ENCODE data around the gene CD58. TPM values are rescaled to one million over a fixed set of nuclear protein-coding genes. Genes with fewer than 3 reads are reported as not detected.

Gene CD58
- polyA plus RNA-seq, 1 donor (not counting 4 experiments of a cell fraction or from before 2014, with no cell fraction given) = 38.6 TPM

DNA sequence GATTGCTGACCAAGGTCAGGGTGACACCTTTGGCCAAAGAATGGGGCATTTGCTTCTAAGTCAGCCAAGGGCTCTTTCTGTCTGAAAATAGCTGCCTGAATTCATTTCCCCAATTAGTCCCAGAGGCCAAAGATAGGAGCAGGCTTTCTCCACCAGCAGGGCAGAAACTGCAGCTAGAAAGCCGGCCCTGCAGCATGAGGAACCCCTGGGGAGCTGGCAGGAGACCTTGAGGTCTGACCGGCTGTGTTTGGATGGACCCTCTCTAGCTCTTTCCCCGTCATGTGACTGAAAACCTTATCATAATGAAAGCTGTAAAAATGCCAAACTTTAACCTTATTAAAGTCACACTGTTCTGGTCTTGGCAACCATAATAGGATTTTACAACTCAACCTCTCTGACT lies 93.4 kb downstream of the CD58 start:
- dilution Hi-C loops (cut with MboI; ENCODE audit: extremely low pct_ligation_motif_present, low sequenced_read_pairs) = no loop called here
- Histone ChIP-seq H3K4me3 (ENCODE audit: control insufficient read depth in 2 of 3, extremely low read depth in 1 of 3, insufficient read depth in 2 of 3, low read depth in 1 of 3, low read length in 3 of 3) (no peak overlapping the region), H3K9ac (ENCODE audit: control insufficient read depth, extremely low read depth, insufficient read depth, low read length) (no peak overlapping the region), H3K27ac (ENCODE audit: control insufficient read depth, insufficient read depth, low read length) (no peak overlapping the region), H3K79me2 (ENCODE audit: control insufficient read depth, insufficient read depth, low read length) (no peaks in the 10 kb centered on the region), H2AFZ (ENCODE audit: control insufficient read depth, low read length) (no peak overlapping the region), H3K4me2 (ENCODE audit: control insufficient read depth, extremely low read depth, insufficient read depth, low read depth, low read length) (no peak overlapping the region), H3K4me1 (ENCODE audit: control insufficient read depth, extremely low read depth, insufficient read depth, low read length) (no peaks in the 10 kb centered on the region), H3K27me3 (ENCODE audit: control insufficient read depth, extremely low read depth, insufficient read depth, low read length) (no peaks in the 10 kb centered on the region), H3K36me3 (ENCODE audit: control insufficient read depth in 2 of 2, extremely low read depth in 1 of 2, insufficient read depth in 2 of 2, low read length in 2 of 2) (no peaks in the 10 kb centered on the region), H3K9me3 (ENCODE audit: control insufficient read depth, low read depth, low read length) (no peaks in the 10 kb centered on the region), H3K9me1 (ENCODE audit: control insufficient read depth, extremely low read depth, insufficient read depth, low read length) (no peaks in the 10 kb centered on the region), H4K20me1 (ENCODE audit: control insufficient read depth, extremely low read depth, insufficient read depth, low read length) (no peaks in the 10 kb centered on the region)
- DNase-seq (ENCODE audit: low read depth, low spot score) = no peak
- TF ChIP-seq, protein P1, sequence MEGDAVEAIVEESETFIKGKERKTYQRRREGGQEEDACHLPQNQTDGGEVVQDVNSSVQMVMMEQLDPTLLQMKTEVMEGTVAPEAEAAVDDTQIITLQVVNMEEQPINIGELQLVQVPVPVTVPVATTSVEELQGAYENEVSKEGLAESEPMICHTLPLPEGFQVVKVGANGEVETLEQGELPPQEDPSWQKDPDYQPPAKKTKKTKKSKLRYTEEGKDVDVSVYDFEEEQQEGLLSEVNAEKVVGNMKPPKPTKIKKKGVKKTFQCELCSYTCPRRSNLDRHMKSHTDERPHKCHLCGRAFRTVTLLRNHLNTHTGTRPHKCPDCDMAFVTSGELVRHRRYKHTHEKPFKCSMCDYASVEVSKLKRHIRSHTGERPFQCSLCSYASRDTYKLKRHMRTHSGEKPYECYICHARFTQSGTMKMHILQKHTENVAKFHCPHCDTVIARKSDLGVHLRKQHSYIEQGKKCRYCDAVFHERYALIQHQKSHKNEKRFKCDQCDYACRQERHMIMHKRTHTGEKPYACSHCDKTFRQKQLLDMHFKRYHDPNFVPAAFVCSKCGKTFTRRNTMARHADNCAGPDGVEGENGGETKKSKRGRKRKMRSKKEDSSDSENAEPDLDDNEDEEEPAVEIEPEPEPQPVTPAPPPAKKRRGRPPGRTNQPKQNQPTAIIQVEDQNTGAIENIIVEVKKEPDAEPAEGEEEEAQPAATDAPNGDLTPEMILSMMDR (optimal IDR thresholded peaks at IDR 0.05 in 1 of 3, IDR thresholded peaks at IDR 0.05 in 1 of 3, conservative IDR thresholded peaks at IDR 0.05 in 1 of 3; ENCODE audit: extremely low read depth in 1 of 3, insufficient read depth in 2 of 3, low read length in 3 of 3) = no peak
- TF ChIP-seq EZH2 (IDR thresholded peaks at IDR 0.05; ENCODE audit: low read length) = no peak
- FAIRE-seq = no peak

DNA sequence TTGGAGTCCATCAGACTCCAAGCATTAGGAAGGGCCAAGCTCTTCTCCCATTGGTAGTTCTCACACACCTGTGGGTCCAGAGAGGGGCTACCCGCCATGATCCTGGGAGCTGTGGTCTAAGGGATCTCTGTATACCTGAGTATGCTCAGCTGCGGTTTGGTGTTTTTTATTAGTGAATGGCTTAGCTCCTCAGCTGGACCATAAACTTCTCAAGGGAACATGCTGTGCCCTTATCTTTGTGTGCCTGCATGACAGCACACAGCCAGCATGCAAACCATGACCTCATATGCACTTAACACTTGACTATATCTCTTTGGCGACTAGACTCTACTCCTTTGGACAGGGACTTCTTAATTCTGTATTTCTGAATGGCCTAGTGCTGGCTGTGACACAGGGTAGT lies 94.5 kb downstream of the CD58 start:
- no peak for DNase-seq (ENCODE audit: low read depth, low spot score)
- dilution Hi-C loops (cut with MboI; ENCODE audit: extremely low pct_ligation_motif_present, low sequenced_read_pairs) = no loop called here
- H4K20me1 ChIP-seq (ENCODE audit: control insufficient read depth, extremely low read depth, insufficient read depth, low read length) = no peaks in the 10 kb centered on the region
- H3K36me3 ChIP-seq (ENCODE audit: control insufficient read depth in 2 of 2, extremely low read depth in 1 of 2, insufficient read depth in 2 of 2, low read length in 2 of 2) = no peaks in the 10 kb centered on the region
- no peaks in the 10 kb centered on the region for H3K27me3 ChIP-seq (ENCODE audit: control insufficient read depth, extremely low read depth, insufficient read depth, low read length)
- H3K4me1 ChIP-seq (ENCODE audit: control insufficient read depth, extremely low read depth, insufficient read depth, low read length) = no peaks in the 10 kb centered on the region
- H3K9ac ChIP-seq (ENCODE audit: control insufficient read depth, extremely low read depth, insufficient read depth, low read length) = no peak overlapping the region
- H3K4me2 ChIP-seq (ENCODE audit: control insufficient read depth, extremely low read depth, insufficient read depth, low read depth, low read length) = no peak overlapping the region
- no peak overlapping the region for H3K27ac ChIP-seq (ENCODE audit: control insufficient read depth, insufficient read depth, low read length)
- H3K79me2 ChIP-seq (ENCODE audit: control insufficient read depth, insufficient read depth, low read length) = no peaks in the 10 kb centered on the region
- no peaks in the 10 kb centered on the region for H3K9me3 ChIP-seq (ENCODE audit: control insufficient read depth, low read depth, low read length)
- H2AFZ ChIP-seq (ENCODE audit: control insufficient read depth, low read length) = no peak overlapping the region
- H3K4me3 ChIP-seq (ENCODE audit: control insufficient read depth in 2 of 3, extremely low read depth in 1 of 3, insufficient read depth in 2 of 3, low read depth in 1 of 3, low read length in 3 of 3) = no peak overlapping the region
- TF ChIP-seq, protein P1 (optimal IDR thresholded peaks at IDR 0.05 in 1 of 3, IDR thresholded peaks at IDR 0.05 in 1 of 3, conservative IDR thresholded peaks at IDR 0.05 in 1 of 3; ENCODE audit: extremely low read depth in 1 of 3, insufficient read depth in 2 of 3, low read length in 3 of 3) = no peak
- no peak for TF ChIP-seq EZH2 (IDR thresholded peaks at IDR 0.05; ENCODE audit: low read length)
- no peaks in the 10 kb centered on the region for H3K9me1 ChIP-seq (ENCODE audit: control insufficient read depth, extremely low read depth, insufficient read depth, low read length)
- FAIRE-seq = no peak

Data from keratinocyte (primary cell).